ENCODE data around the gene PTEN.

The PTEN gene

GRCh38 chr10:87987206-87987605, 123.8 kb downstream of the PTEN start:
- DNase-seq: no peak

GRCh38 chr10:87991946-87992345, 128.5 kb downstream of the PTEN start:
- no peak for DNase-seq

- DNase-seq: no peak
Observed at GRCh38 chr10:88004451-88004850, 141.0 kb downstream of the PTEN start.

GRCh38 chr10:88006261-88006660, 142.8 kb downstream of the PTEN start:
- DNase-seq: no peak

GRCh38 chr10:88008866-88009470, 145.5 kb downstream of the PTEN start:
- no peak for DNase-seq

GRCh38 chr10:88012641-88013040, 149.2 kb downstream of the PTEN start:
- no peak for DNase-seq

GRCh38 chr10:88017781-88018180, 154.4 kb downstream of the PTEN start:
- no peak for DNase-seq

GRCh38 chr10:88019753-88020152, 156.3 kb downstream of the PTEN start:
- DNase-seq: no peak
